Mesenchymal stem cell (in vitro differentiated cells and primary cell): Measurements from ENCODE around the gene COL8A1.

ENCODE experiments used
- DNase-seq: peaks from one replicate; pipeline ENCODE4 v3.0.0-alpha.2; 2013
- H2AFZ ChIP-seq: one replicate; pipeline ENCODE4 v1.6.1; 2013; ENCODE audit warnings: low read depth, mild to moderate bottlenecking, control low read depth, inconsistent platforms, low read length, moderate library complexity
- H2AK5ac ChIP-seq: 2 replicates; pipeline ENCODE4 v1.6.1; 2013; ENCODE audit warnings: low read length, moderate library complexity, mild to moderate bottlenecking, inconsistent platforms; ENCODE audit not compliant: severe bottlenecking
- H2BK120ac ChIP-seq: one replicate; pipeline ENCODE4 v1.6.1; 2013; ENCODE audit warnings: low read depth, mild to moderate bottlenecking, inconsistent platforms, low read length, moderate library complexity
- H2BK12ac ChIP-seq, 2 experiments: one replicate each; pipeline ENCODE4 v1.6.1; 2013; ENCODE audit warnings: inconsistent platforms in 2 of 2, low read length in 2 of 2, mild to moderate bottlenecking in 2 of 2, moderate library complexity in 2 of 2, control low read depth in 1 of 2
- H2BK15ac ChIP-seq: one replicate; pipeline ENCODE4 v1.6.1; 2013; ENCODE audit warnings: mild to moderate bottlenecking, low read depth, inconsistent platforms; ENCODE audit not compliant: poor library complexity, severe bottlenecking
- H2BK5ac ChIP-seq: 2 replicates; pipeline ENCODE4 v1.6.1; 2013; ENCODE audit warnings: low read depth, mild to moderate bottlenecking, low read length, control low read depth, inconsistent platforms; ENCODE audit not compliant: poor library complexity, severe bottlenecking
- H3K14ac ChIP-seq, 2 experiments: one replicate each; pipeline ENCODE4 v1.6.1; 2013; ENCODE audit warnings: inconsistent platforms in 2 of 2, low read length in 2 of 2, control low read depth in 1 of 2, mild to moderate bottlenecking in 1 of 2, moderate library complexity in 1 of 2
- H3K18ac ChIP-seq, 2 experiments: one replicate each; pipeline ENCODE4 v1.6.1; 2013; ENCODE audit warnings: inconsistent platforms in 2 of 2, low read length in 2 of 2, control low read depth in 1 of 2, low read depth in 1 of 2, mild to moderate bottlenecking in 1 of 2
- H3K23ac ChIP-seq, 2 experiments: one replicate each; pipeline ENCODE4 v1.6.1; 2013; ENCODE audit warnings: inconsistent platforms in 2 of 2, low read length in 2 of 2, mild to moderate bottlenecking in 2 of 2, moderate library complexity in 2 of 2, control low read depth in 1 of 2
- H3K27ac ChIP-seq: 2 replicates; pipeline ENCODE4 v1.5.1; 2013; ENCODE audit warnings: mild to moderate bottlenecking, moderate library complexity, low read length, control low read depth, inconsistent platforms; ENCODE audit not compliant: poor library complexity, severe bottlenecking
- H3K27me3 ChIP-seq, 2 experiments: 2 replicates each; pipeline versions ENCODE4 v1.6.1 to v1.7.0; 2013; ENCODE audit warnings: low read length in 2 of 2, mild to moderate bottlenecking in 2 of 2, moderate library complexity in 2 of 2, control low read depth in 1 of 2, inconsistent platforms in 1 of 2; ENCODE audit not compliant: control insufficient read depth in 1 of 2, insufficient read depth in 1 of 2
- H3K36me3 ChIP-seq, 2 experiments: 2 replicates each; pipeline versions ENCODE4 v1.6.1 to v1.7.0; 2013; ENCODE audit warnings: low read length in 2 of 2, control low read depth in 1 of 2, inconsistent platforms in 1 of 2, low read depth in 1 of 2, mild to moderate bottlenecking in 1 of 2; ENCODE audit not compliant: insufficient read depth in 2 of 2, control insufficient read depth in 1 of 2
- H3K4ac ChIP-seq, 2 experiments: one replicate each; pipeline ENCODE4 v1.6.1; 2013; ENCODE audit warnings: inconsistent platforms in 2 of 2, low read length in 2 of 2, mild to moderate bottlenecking in 2 of 2, moderate library complexity in 2 of 2, control low read depth in 1 of 2, low read depth in 1 of 2
- H3K4me1 ChIP-seq: 2 replicates; pipeline ENCODE4 v1.6.1; 2013; ENCODE audit warnings: low read depth, low read length, control low read depth; ENCODE audit not compliant: control insufficient read depth, insufficient read depth
- H3K4me2 ChIP-seq: 2 replicates; pipeline ENCODE4 v1.6.1; 2013; ENCODE audit warnings: low read length, mild to moderate bottlenecking, inconsistent platforms; ENCODE audit not compliant: poor library complexity, severe bottlenecking
- H3K4me3 ChIP-seq, 2 experiments: 2 replicates each; pipeline versions ENCODE4 v1.5.1 to v1.7.0; 2013; ENCODE audit warnings: low read length in 2 of 2, mild to moderate bottlenecking in 2 of 2, control low read depth in 1 of 2, low read depth in 1 of 2; ENCODE audit not compliant: insufficient read depth in 1 of 2
- H3K79me1 ChIP-seq: replicated peaks from 2 replicates; pipeline ENCODE4 v1.6.1; 2013; ENCODE audit warnings: mild to moderate bottlenecking, control low read depth, low read length, inconsistent platforms; ENCODE audit not compliant: poor library complexity, severe bottlenecking
- H3K9ac ChIP-seq: 2 replicates; pipeline ENCODE4 v1.7.0; 2013; ENCODE audit warnings: mild to moderate bottlenecking, low read length, moderate library complexity
- H3K9me3 ChIP-seq: 2 replicates; pipeline ENCODE4 v1.7.0; 2013; ENCODE audit warnings: mild to moderate bottlenecking, low read length; ENCODE audit not compliant: control insufficient read depth
- H4K8ac ChIP-seq: one replicate; pipeline ENCODE4 v1.6.1; 2013; ENCODE audit warnings: inconsistent platforms, mild to moderate bottlenecking, low read length, moderate library complexity
- H4K91ac ChIP-seq: one replicate; pipeline ENCODE4 v1.6.1; 2013; ENCODE audit warnings: mild to moderate bottlenecking, low read length, inconsistent platforms
- WGBS: methylation state at CpG from one replicate; pipeline ENCODE4 v1.1.7; 2013; ENCODE audit warnings: mixed read lengths; 5-methylcytosine and 5-hydroxymethylcytosine counted together

The COL8A1 gene

GRCh38 chr3:99713440-99713839 is 75.0 kb downstream of the COL8A1 start:
- no peak overlapping the region for H3K14ac ChIP-seq
- no peak for DNase-seq
- H3K9me3 ChIP-seq: no peaks in the 10 kb centered on the region
- no peak overlapping the region for H2AFZ ChIP-seq
- no peak overlapping the region for H2AK5ac ChIP-seq
- no peak overlapping the region for H3K4ac ChIP-seq
- H3K79me1 ChIP-seq: peaks cover 6% of the 10 kb centered on the region
- WGBS: 73% methylated on average over 4 of the region's 5 CpGs
- H2BK15ac ChIP-seq: no peak overlapping the region
- no peak overlapping the region for H3K4me3 ChIP-seq
- H3K4me1 ChIP-seq: peaks cover 2% of the 10 kb centered on the region
- no peak overlapping the region for H3K23ac ChIP-seq
- no peak overlapping the region for H2BK5ac ChIP-seq
- no peak overlapping the region for H2BK12ac ChIP-seq
- H4K8ac ChIP-seq: no peak overlapping the region
- H3K4me2 ChIP-seq: no peak overlapping the region
- H3K27ac ChIP-seq: peak overlapping the region; percentile 13
- H3K27me3 ChIP-seq: no peaks in the 10 kb centered on the region
- no peak overlapping the region for H4K91ac ChIP-seq
- H2BK120ac ChIP-seq: no peak overlapping the region
- H3K18ac ChIP-seq: no peak overlapping the region
- peaks cover 0 to 3% of the 10 kb centered on the region in 2 experiments for H3K36me3 ChIP-seq
- H3K9ac ChIP-seq: no peak overlapping the region

GRCh38 chr3:99714146-99714545 is 75.8 kb downstream of the COL8A1 start:
- Histone ChIP-seq H3K4me1 (peaks cover 2% of the 10 kb centered on the region), H3K4me2 (no peak overlapping the region), H3K79me1 (peaks cover 3% of the 10 kb centered on the region), H3K36me3 (no peaks in the 10 kb centered on the region), H4K91ac (no peak overlapping the region), H2BK12ac (no peak overlapping the region), H2BK5ac (no peak overlapping the region), H2BK120ac (no peak overlapping the region), H2AFZ (no peak overlapping the region), H3K27me3 (no peaks in the 10 kb centered on the region), H3K9ac (no peak overlapping the region), H3K4me3 (no peak overlapping the region), H3K23ac (no peak overlapping the region), H3K4ac (no peak overlapping the region), H4K8ac (no peak overlapping the region), H3K9me3 (no peaks in the 10 kb centered on the region), H3K18ac (no peak overlapping the region), H2AK5ac (no peak overlapping the region), H2BK15ac (no peak overlapping the region), H3K14ac (no peak overlapping the region), H3K27ac (peak overlapping the region; percentile 17)
- DNase-seq: peak; percentile 81
- WGBS: 35% methylated on average over 1 of the region's 1 CpG

- no peak overlapping the region for H2BK15ac ChIP-seq
- H4K8ac ChIP-seq: no peak overlapping the region
- H3K4me1 ChIP-seq: peaks cover 2% of the 10 kb centered on the region
- H3K9me3 ChIP-seq: no peaks in the 10 kb centered on the region
- no peak overlapping the region for H3K4me3 ChIP-seq
- H2AK5ac ChIP-seq: no peak overlapping the region
- peaks cover 3% of the 10 kb centered on the region for H3K79me1 ChIP-seq
- no peak overlapping the region for H3K4me2 ChIP-seq
- no peak overlapping the region for H3K18ac ChIP-seq
- no peak overlapping the region for H2BK12ac ChIP-seq
- no peak overlapping the region for H2AFZ ChIP-seq
- no peak overlapping the region for H3K4ac ChIP-seq
- no peak for DNase-seq
- no peak overlapping the region for H3K14ac ChIP-seq
- H2BK120ac ChIP-seq: no peak overlapping the region
- H2BK5ac ChIP-seq: no peak overlapping the region
- no peak overlapping the region for H3K9ac ChIP-seq
- H3K27me3 ChIP-seq: no peaks in the 10 kb centered on the region
- 94% methylated on average over 1 of the region's 2 CpGs for WGBS
- no peak overlapping the region for H4K91ac ChIP-seq
- H3K27ac ChIP-seq: peak overlapping the region; percentile 24
- H3K23ac ChIP-seq: no peak overlapping the region
- H3K36me3 ChIP-seq: no peaks in the 10 kb centered on the region
Observed at GRCh38 chr3:99714575-99714974, 76.2 kb downstream of the COL8A1 start.

- H4K91ac ChIP-seq: no peak overlapping the region
- H2AK5ac ChIP-seq: no peak overlapping the region
- H3K79me1 ChIP-seq: peaks cover 3% of the 10 kb centered on the region
- peaks cover 6% of the 10 kb centered on the region for H3K4me1 ChIP-seq
- no peak overlapping the region for H3K9ac ChIP-seq
- no peak for DNase-seq
- H2BK15ac ChIP-seq: no peak overlapping the region
- WGBS: 26% methylated on average over 3 of the region's 3 CpGs
- no peak overlapping the region for H3K14ac ChIP-seq
- H3K4ac ChIP-seq: no peak overlapping the region
- no peak overlapping the region for H3K23ac ChIP-seq
- H3K36me3 ChIP-seq: no peaks in the 10 kb centered on the region
- H2BK5ac ChIP-seq: no peak overlapping the region
- no peak overlapping the region for H2BK120ac ChIP-seq
- no peak overlapping the region for H3K4me2 ChIP-seq
- no peaks in the 10 kb centered on the region for H3K27me3 ChIP-seq
- H2AFZ ChIP-seq: no peak overlapping the region
- H2BK12ac ChIP-seq: no peak overlapping the region
- peak overlapping the region; percentile 54 for H3K27ac ChIP-seq
- H3K18ac ChIP-seq: peak overlapping the region in 1 of 2 experiments; percentile 47
- H3K4me3 ChIP-seq: no peak overlapping the region
- H4K8ac ChIP-seq: no peak overlapping the region
- H3K9me3 ChIP-seq: no peaks in the 10 kb centered on the region
Observed at GRCh38 chr3:99716463-99716995, 78.1 kb downstream of the COL8A1 start.
